Right lung (tissue), 10 donors: Measurements from ENCODE around the gene SNX19. TPM values are rescaled to one million over a fixed set of nuclear protein-coding genes. Genes with fewer than 3 reads are reported as not detected.
A peak's percentile ranks its signal among the peaks of the same experiment; 100 is the strongest.
"Not testable (repeated sequence)": the region's sequence is repeated elsewhere in the genome, so short reads cannot be mapped to it uniquely, and the experiment has no call there.

Experiments used
- DNase-seq, 2 donors: peaks; one replicate each; pipeline ENCODE4 v3.0.0-alpha.2; 2013
- long read RNA-seq, 8 donors: transcript quantifications; one replicate each; lab custom pipeline, GENCODE V29; 2026
- polyA plus RNA-seq, 5 donors: library from polyadenylated mRNA; unstranded; fragments of 120-200 nt; gene quantifications; one replicate each; pipeline versions ENCODE4 v1.2.1 to v1.2.3, GENCODE V29; 2013; ENCODE audit warnings: inconsistent platforms in 1 of 5, low replicate concordance in 1 of 5; ENCODE audit not compliant: insufficient read length in 5 of 5, insufficient read depth in 1 of 5

The SNX19 gene
- polyA plus RNA-seq = 10 to 100 TPM; 30.0 to 40.8 (median 37.2) TPM
- long read RNA-seq, donor 1, full-length matches to known transcripts = 3 of 3 reads
- long read RNA-seq, donor 1, partial matches to known transcripts = 0 of 3 reads
- long read RNA-seq, donor 1, other reads (novel, unspliced or antisense) = 0 of 3 reads
- long read RNA-seq, donor 2 = 0 reads
- long read RNA-seq, donor 3, full-length matches to known transcripts = 2 of 2 reads
- long read RNA-seq, donor 3, partial matches to known transcripts = 0 of 2 reads
- long read RNA-seq, donor 3, other reads (novel, unspliced or antisense) = 0 of 2 reads
- long read RNA-seq, donor 4, partial matches to known transcripts = 0 of 2 reads
- long read RNA-seq, donor 4, other reads (novel, unspliced or antisense) = 0 of 2 reads
- long read RNA-seq, donor 5, full-length matches to known transcripts = 4 of 10 reads
- long read RNA-seq, donor 5, partial matches to known transcripts = 0 of 10 reads
- long read RNA-seq, donor 5, other reads (novel, unspliced or antisense) = 6 of 10 reads
- long read RNA-seq, donor 6, full-length matches to known transcripts = 3 of 3 reads
- long read RNA-seq, donor 6, partial matches to known transcripts = 0 of 3 reads
- long read RNA-seq, donor 6, other reads (novel, unspliced or antisense) = 0 of 3 reads
- long read RNA-seq, donor 7, full-length matches to known transcripts = 2 of 22 reads
- long read RNA-seq, donor 7, partial matches to known transcripts = 20 of 22 reads
- long read RNA-seq, donor 7, other reads (novel, unspliced or antisense) = 0 of 22 reads
- long read RNA-seq, donor 8, full-length matches to known transcripts = 1 of 1 reads
- long read RNA-seq, donor 8, partial matches to known transcripts = 0 of 1 reads
- long read RNA-seq, donor 8, other reads (novel, unspliced or antisense) = 0 of 1 reads

- peak; percentile 93 to 95 for DNase-seq
These were observed at the start of gene SNX19 for GRCh38 chr11:130916238-130916855. TSS of gene SNX19 (minus strand) at chr11:130916479. CDS start at chr11:130915939, 540 bp downstream.

- no peak for DNase-seq
These were observed 47.9 kb upstream of the SNX19 start for GRCh38 chr11:130964058-130964792.

GRCh38 chr11:130947889-130948288 lies 31.6 kb upstream of the SNX19 start:
- DNase-seq = no peak

- DNase-seq = no peak
These were observed 31.2 kb upstream of the SNX19 start for GRCh38 chr11:130947481-130947880.

GRCh38 chr11:130947058-130947457 lies 30.8 kb upstream of the SNX19 start:
- no peak for DNase-seq

GRCh38 chr11:130945896-130946295 lies 29.6 kb upstream of the SNX19 start:
- no peak for DNase-seq

GRCh38 chr11:130940706-130941105 lies 24.4 kb upstream of the SNX19 start:
- no peak for DNase-seq

GRCh38 chr11:130937051-130937450 lies 20.8 kb upstream of the SNX19 start:
- no peak for DNase-seq

GRCh38 chr11:130932086-130932712 lies 15.9 kb upstream of the SNX19 start:
- DNase-seq = no peak

- no peak for DNase-seq
These were observed 8.5 kb upstream of the SNX19 start for GRCh38 chr11:130924750-130925149.

GRCh38 chr11:130920612-130921011 lies 4.3 kb upstream of the SNX19 start:
- DNase-seq = not testable (repeated sequence)

- no peak for DNase-seq
These were observed 1.8 kb upstream of the SNX19 start for GRCh38 chr11:130918081-130918480.

- no peak for DNase-seq
These were observed 631 bp upstream of the SNX19 start for GRCh38 chr11:130916910-130917309.

- no peak for DNase-seq
These were observed 559 bp downstream of the SNX19 start for GRCh38 chr11:130915603-130916237.

GRCh38 chr11:130913268-130913667 lies 3.0 kb downstream of the SNX19 start:
- no peak for DNase-seq

- DNase-seq = no peak
These were observed 3.7 kb downstream of the SNX19 start for GRCh38 chr11:130912552-130912951.

GRCh38 chr11:130911306-130911705 lies 5.0 kb downstream of the SNX19 start:
- no peak for DNase-seq

GRCh38 chr11:130909650-130910049 lies 6.6 kb downstream of the SNX19 start:
- DNase-seq = no peak

GRCh38 chr11:130908770-130909625 lies 7.3 kb downstream of the SNX19 start:
- no peak for DNase-seq
